Nephron (organoid): ENCODE measurements around the gene OR2T27.
"Not testable (repeated sequence)": the region's sequence is repeated elsewhere in the genome, so short reads cannot be mapped to it uniquely, and the experiment has no call there.

ENCODE experiments used
- H3K27ac Mint-ChIP-seq, 3 experiments: 2 replicates each; pipeline ENCODE4 v1.8.0; 2020; ENCODE audit warnings: mixed read lengths in 3 of 3, mild to moderate bottlenecking in 2 of 3, moderate library complexity in 1 of 3
- H3K27me3 Mint-ChIP-seq: 2 replicates; pipeline ENCODE4 v1.8.0; 2021; ENCODE audit warnings: low read depth, mild to moderate bottlenecking, moderate library complexity, mixed read lengths
- H3K36me3 Mint-ChIP-seq: 2 replicates; pipeline ENCODE4 v1.8.0; 2020; ENCODE audit warnings: low read depth, mixed read lengths
- H3K4me1 Mint-ChIP-seq: 2 replicates; pipeline ENCODE4 v1.8.0; 2020; ENCODE audit warnings: mixed read lengths
- H3K4me3 Mint-ChIP-seq, 3 experiments: 2 replicates each; pipeline ENCODE4 v1.8.0; 2020; ENCODE audit warnings: mild to moderate bottlenecking in 3 of 3, mixed read lengths in 3 of 3, moderate library complexity in 2 of 3
- H3K9me3 Mint-ChIP-seq: 2 replicates; pipeline ENCODE4 v1.8.0; 2020; ENCODE audit warnings: mixed read lengths
- TF ChIP-seq, protein P1 (sequence below), 3 experiments: fragments of 200-600 bp; sonication (generic); IDR thresholded peaks; one replicate each; pipeline ENCODE4 v1.5.0; 2021; ENCODE audit warnings: antibody characterized with exemption in 3 of 3; ENCODE audit not compliant: unreplicated experiment in 3 of 3

OR2T27 gene

DNA sequence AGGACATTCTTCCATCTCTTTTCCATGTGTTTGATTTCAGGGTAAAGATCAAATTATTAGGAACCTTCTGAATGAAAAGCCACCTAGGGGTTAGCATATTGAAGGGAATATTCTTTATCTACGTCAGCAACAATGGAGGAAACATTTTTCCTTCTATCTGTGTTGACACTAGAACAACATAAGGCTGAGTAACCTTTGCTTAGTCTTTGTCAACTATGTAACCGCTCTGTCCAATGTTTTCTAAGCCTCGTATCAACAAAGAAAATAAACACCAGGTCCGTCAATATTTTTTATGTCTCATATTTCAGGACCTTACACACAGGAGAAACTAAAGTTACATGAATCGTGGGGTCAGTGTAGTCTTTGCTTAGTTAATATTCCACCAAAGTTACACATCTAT is 18.7 kb downstream of the OR2T27 start:
- not testable (repeated sequence) for H3K4me1 Mint-ChIP-seq, H3K27me3 Mint-ChIP-seq, H3K9me3 Mint-ChIP-seq, H3K36me3 Mint-ChIP-seq, H3K27ac Mint-ChIP-seq, H3K4me3 Mint-ChIP-seq

DNA sequence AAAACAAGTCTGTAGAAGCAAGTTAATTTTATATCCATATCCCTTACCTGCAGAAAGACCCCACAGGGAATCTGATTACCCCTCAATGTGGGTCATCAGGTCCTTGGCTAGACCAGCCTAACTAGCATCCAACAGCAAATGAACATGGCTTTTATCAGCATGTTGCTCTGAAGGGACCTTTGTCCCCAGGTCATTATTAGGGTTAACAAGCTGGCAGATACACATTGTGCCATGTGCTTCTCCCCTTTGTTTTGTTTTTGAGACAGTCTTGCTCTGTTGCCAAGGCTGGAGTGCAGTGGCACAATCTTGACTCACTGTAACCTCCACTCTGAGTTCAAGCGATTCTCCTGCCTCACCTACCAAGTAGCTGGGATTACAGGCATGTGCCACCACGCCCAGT is 20.3 kb downstream of the OR2T27 start, which contains the start of gene OR2T11:
Gene OR2T11 (minus strand): TSS at position 101 of the 400 bp plus-strand sequence. CDS start 7,963 bp downstream, outside the sequence.
- H3K36me3 Mint-ChIP-seq: not testable (repeated sequence)

DNA sequence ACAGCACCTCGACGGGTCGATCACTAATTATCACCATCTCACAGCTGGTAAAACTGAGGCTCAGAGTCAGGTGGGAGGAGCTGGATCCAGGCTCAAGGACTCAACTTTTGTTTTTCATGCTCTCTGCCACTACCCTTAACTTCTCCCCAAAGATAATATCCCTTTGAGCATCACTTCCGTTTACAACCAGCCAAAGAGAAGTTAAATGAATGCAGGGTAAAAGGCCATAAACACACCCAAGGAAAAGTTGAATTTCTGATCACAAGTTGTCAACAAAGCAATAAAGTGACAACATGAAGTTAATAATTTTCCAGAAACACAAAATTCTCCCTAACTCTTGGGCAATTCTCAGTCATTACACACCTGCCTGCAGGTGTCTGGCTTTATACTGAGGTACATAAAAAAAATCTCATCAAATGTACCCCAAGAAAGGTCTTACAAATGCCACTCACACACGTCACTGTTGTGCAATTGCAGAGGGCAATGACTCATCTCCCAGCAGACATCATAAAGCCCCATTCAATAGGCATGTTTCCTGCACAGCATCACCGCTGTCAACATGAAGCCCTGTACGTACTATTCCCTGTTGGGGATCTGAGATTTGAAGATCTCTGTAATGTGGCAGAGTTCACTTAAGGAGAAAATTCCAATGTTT is 23.8 kb downstream of the OR2T27 start:
- Mint-ChIP-seq H3K4me3 (no peak overlapping the region), H3K36me3 (no peaks in the 10 kb centered on the region), H3K27ac (no peak overlapping the region), H3K4me1 (no peaks in the 10 kb centered on the region), H3K27me3 (no peaks in the 10 kb centered on the region), H3K9me3 (peaks cover 18% of the 10 kb centered on the region)
- TF ChIP-seq, protein P1, sequence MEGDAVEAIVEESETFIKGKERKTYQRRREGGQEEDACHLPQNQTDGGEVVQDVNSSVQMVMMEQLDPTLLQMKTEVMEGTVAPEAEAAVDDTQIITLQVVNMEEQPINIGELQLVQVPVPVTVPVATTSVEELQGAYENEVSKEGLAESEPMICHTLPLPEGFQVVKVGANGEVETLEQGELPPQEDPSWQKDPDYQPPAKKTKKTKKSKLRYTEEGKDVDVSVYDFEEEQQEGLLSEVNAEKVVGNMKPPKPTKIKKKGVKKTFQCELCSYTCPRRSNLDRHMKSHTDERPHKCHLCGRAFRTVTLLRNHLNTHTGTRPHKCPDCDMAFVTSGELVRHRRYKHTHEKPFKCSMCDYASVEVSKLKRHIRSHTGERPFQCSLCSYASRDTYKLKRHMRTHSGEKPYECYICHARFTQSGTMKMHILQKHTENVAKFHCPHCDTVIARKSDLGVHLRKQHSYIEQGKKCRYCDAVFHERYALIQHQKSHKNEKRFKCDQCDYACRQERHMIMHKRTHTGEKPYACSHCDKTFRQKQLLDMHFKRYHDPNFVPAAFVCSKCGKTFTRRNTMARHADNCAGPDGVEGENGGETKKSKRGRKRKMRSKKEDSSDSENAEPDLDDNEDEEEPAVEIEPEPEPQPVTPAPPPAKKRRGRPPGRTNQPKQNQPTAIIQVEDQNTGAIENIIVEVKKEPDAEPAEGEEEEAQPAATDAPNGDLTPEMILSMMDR (IDR thresholded peaks at IDR 0.05; ENCODE audit: unreplicated experiment in 3 of 3): no peak

More for the DNA sequence above, 20.3 kb downstream of the OR2T27 start, which contains the start of gene OR2T11:
- not testable (repeated sequence) for H3K27me3 Mint-ChIP-seq, H3K4me3 Mint-ChIP-seq, H3K4me1 Mint-ChIP-seq, H3K9me3 Mint-ChIP-seq, H3K27ac Mint-ChIP-seq

DNA sequence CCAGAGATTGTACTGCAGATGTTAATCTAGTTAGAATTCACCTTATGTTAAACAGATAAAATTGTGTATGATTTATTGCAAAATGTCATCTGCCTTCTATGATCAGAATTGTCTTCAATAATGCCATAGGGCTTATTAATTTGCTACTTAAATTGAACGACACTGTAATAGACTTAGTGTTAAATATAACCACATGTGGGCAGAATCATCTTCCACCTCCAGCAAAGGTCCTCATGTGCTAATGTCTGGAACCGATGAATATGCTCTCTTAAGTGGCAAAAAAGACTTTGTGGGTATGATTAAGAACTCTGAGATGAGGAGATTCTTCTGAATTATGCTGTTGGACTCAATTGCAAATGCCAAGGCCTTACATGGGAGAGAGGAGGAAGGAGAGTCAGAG is 24.8 kb downstream of the OR2T27 start:
- no peaks in the 10 kb centered on the region for H3K27me3 Mint-ChIP-seq
- H3K4me1 Mint-ChIP-seq: no peaks in the 10 kb centered on the region
- no peak overlapping the region for H3K27ac Mint-ChIP-seq
- H3K4me3 Mint-ChIP-seq: no peak overlapping the region
- no peaks in the 10 kb centered on the region for H3K36me3 Mint-ChIP-seq
- peaks cover 18% of the 10 kb centered on the region for H3K9me3 Mint-ChIP-seq
- TF ChIP-seq, protein P1 (IDR thresholded peaks at IDR 0.05; ENCODE audit: unreplicated experiment in 3 of 3): no peak

DNA sequence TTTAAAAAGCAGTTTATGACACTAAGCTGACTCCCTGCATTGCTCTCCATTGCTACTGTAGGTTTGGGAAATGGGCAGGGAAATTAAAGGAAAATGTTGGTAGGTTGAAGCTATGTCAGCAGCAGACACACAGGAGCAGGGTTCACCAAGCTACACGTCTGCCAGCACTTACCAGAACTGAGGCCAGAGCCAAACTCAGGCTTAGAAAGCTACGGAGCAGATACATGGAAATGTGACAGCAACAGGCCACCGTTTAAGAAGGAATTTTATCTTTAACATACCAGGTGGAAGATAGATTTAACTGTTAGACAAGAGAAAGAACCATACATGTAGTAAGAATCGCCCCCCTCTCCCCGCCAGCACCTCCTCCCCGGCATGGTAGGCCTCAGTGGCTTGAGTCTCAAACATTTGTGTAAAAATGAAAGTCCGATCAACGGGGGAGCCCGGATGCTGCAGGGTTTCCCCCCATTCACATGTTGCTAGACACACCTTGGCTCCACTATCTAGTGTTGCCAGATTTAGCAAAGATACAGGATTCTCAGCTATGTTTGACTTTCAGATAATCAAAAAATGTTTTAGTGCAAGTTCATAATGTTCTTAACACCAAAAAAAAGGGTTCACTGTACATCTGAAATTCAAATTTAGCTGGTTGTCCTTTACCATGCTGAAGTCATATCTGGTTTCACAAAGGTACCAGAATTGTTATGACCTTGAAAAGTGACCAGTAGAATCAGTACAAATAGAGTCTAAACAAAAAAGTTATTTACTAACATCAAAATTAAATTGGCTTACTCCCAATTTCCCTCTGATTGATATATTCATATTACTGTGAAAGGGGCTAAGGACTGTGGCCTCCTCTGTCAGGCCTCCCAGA is 27.1 kb downstream of the OR2T27 start:
- peaks cover 18% of the 10 kb centered on the region for H3K9me3 Mint-ChIP-seq
- no peaks in the 10 kb centered on the region for H3K4me1 Mint-ChIP-seq
- no peak overlapping the region for H3K4me3 Mint-ChIP-seq
- TF ChIP-seq, protein P1 (IDR thresholded peaks at IDR 0.05; ENCODE audit: unreplicated experiment in 3 of 3): no peak
- no peaks in the 10 kb centered on the region for H3K36me3 Mint-ChIP-seq
- no peak overlapping the region for H3K27ac Mint-ChIP-seq
- no peaks in the 10 kb centered on the region for H3K27me3 Mint-ChIP-seq

DNA sequence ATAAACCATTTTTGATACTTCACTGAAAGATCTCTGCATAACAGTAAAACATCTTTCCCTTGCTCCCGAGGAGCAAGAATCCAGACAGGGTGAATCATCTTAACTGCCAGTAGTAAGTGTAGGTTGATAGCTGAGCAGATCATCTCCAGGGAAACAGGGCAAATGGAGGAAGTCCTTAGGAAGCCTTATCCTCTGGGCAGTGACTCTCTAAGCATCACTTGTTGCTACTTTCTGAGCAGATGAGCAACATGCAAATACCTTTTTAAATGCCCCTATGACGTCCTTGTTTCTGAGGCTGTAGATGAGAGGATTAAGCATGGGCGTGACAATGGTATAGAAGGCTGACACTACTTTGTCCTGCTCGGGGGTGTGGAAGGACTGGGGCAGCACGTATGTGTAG is 29.4 kb downstream of the OR2T27 start:
- H3K4me1 Mint-ChIP-seq: no peaks in the 10 kb centered on the region
- H3K9me3 Mint-ChIP-seq: peaks cover 20% of the 10 kb centered on the region

More for the DNA sequence above, 29.4 kb downstream of the OR2T27 start:
- Mint-ChIP-seq H3K27ac (no peak overlapping the region), H3K4me3 (no peak overlapping the region), H3K27me3 (no peaks in the 10 kb centered on the region), H3K36me3 (no peaks in the 10 kb centered on the region)
- TF ChIP-seq, protein P1 (IDR thresholded peaks at IDR 0.05; ENCODE audit: unreplicated experiment in 3 of 3): no peak
